Measurements from ENCODE around the gene CCBE1.

The CCBE1 gene

GRCh38 chr18:59386909-59387686 lies 310.1 kb downstream of the CCBE1 start:
- no peak for DNase-seq

GRCh38 chr18:59385191-59385590 lies 312.0 kb downstream of the CCBE1 start:
- DNase-seq: no peak

GRCh38 chr18:59383851-59384250 lies 313.4 kb downstream of the CCBE1 start:
- DNase-seq: no peak

- no peak for DNase-seq
Measured at GRCh38 chr18:59382383-59382782, 314.8 kb downstream of the CCBE1 start.

GRCh38 chr18:59381949-59382348 lies 315.3 kb downstream of the CCBE1 start:
- no peak for DNase-seq
